Measurements from ENCODE around the gene ZMYM4.

The ZMYM4 gene

GRCh38 chr1:35454176-35454575, 185.7 kb downstream of the ZMYM4 start:
- WGBS = 100% methylated on average over 1 of the region's 4 CpGs
- Histone ChIP-seq H2BK5ac (ENCODE audit: low read depth, low read length, poor library complexity, severe bottlenecking) (no peak overlapping the region), H3K36me3 (ENCODE audit: control insufficient read depth in 1 of 2, insufficient read depth in 2 of 2, low read depth in 1 of 2, low read length in 2 of 2) (peaks cover 17 to 37% of the 10 kb centered on the region in 2 experiments), H4K91ac (ENCODE audit: low read length) (no peak overlapping the region), H3K23ac (ENCODE audit: low read length in 2 of 2) (no peak overlapping the region), H3K9ac (ENCODE audit: low read length) (peak overlapping the region; percentile 72), H3K4me2 (ENCODE audit: low read length, poor library complexity, severe bottlenecking) (no peak overlapping the region), H3K18ac (ENCODE audit: low read depth in 1 of 2, low read length in 2 of 2) (no peak overlapping the region), H2BK12ac (ENCODE audit: low read length in 2 of 2) (peak overlapping the region in 1 of 2 experiments; percentile 72), H2BK15ac (ENCODE audit: low read depth, poor library complexity, severe bottlenecking) (no peak overlapping the region), H3K27ac (ENCODE audit: low read length, poor library complexity, severe bottlenecking) (no peak overlapping the region), H4K8ac (ENCODE audit: low read length) (no peak overlapping the region), H3K4me3 (ENCODE audit: insufficient read depth in 1 of 2, low read depth in 1 of 2, low read length in 2 of 2) (no peak overlapping the region), H3K27me3 (ENCODE audit: control insufficient read depth in 1 of 2, insufficient read depth in 1 of 2, low read length in 2 of 2) (no peaks in the 10 kb centered on the region), H3K4ac (ENCODE audit: low read depth in 1 of 2, low read length in 2 of 2) (no peak overlapping the region), H3K9me3 (ENCODE audit: control insufficient read depth, low read length) (no peaks in the 10 kb centered on the region), H2AFZ (ENCODE audit: low read depth, low read length) (no peak overlapping the region), H2AK5ac (ENCODE audit: low read length, severe bottlenecking) (no peak overlapping the region), H3K79me1 (replicated peaks; ENCODE audit: low read length, poor library complexity, severe bottlenecking) (peaks cover 8% of the 10 kb centered on the region), H3K4me1 (ENCODE audit: control insufficient read depth, insufficient read depth, low read depth, low read length) (no peaks in the 10 kb centered on the region), H2BK120ac (ENCODE audit: low read depth, low read length) (no peak overlapping the region), H3K14ac (ENCODE audit: low read length in 2 of 2) (no peak overlapping the region)
- DNase-seq = no peak

DNA sequence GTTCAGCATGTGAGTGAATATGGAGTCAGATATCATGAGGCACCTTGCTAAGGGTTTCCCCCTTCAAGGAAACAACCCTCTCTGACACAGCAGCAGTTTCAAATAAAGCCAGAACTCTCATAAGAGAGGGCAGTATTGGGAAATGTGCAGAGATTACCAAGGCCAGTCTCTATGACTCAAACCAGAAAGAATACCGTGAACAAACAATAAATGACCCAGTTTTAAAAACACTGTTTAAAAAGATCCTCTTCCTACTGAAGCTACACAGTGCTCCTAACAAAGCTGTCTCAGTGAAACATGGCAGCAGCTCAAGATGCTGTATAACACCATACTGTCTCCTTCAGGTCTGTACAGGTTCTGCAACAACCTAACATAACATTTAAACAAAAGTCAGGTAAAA, 186.1 kb downstream of the ZMYM4 start:
- Histone ChIP-seq H4K8ac (ENCODE audit: low read length) (no peak overlapping the region), H3K4ac (ENCODE audit: low read depth in 1 of 2, low read length in 2 of 2) (no peak overlapping the region), H3K4me3 (ENCODE audit: insufficient read depth in 1 of 2, low read depth in 1 of 2, low read length in 2 of 2) (no peak overlapping the region), H3K4me1 (ENCODE audit: control insufficient read depth, insufficient read depth, low read depth, low read length) (no peaks in the 10 kb centered on the region), H3K27ac (ENCODE audit: low read length, poor library complexity, severe bottlenecking) (no peak overlapping the region), H3K4me2 (ENCODE audit: low read length, poor library complexity, severe bottlenecking) (no peak overlapping the region), H2BK5ac (ENCODE audit: low read depth, low read length, poor library complexity, severe bottlenecking) (no peak overlapping the region), H2BK120ac (ENCODE audit: low read depth, low read length) (no peak overlapping the region), H2BK12ac (ENCODE audit: low read length in 2 of 2) (no peak overlapping the region), H2BK15ac (ENCODE audit: low read depth, poor library complexity, severe bottlenecking) (no peak overlapping the region), H4K91ac (ENCODE audit: low read length) (no peak overlapping the region), H3K27me3 (ENCODE audit: control insufficient read depth in 1 of 2, insufficient read depth in 1 of 2, low read length in 2 of 2) (no peaks in the 10 kb centered on the region), H3K36me3 (ENCODE audit: control insufficient read depth in 1 of 2, insufficient read depth in 2 of 2, low read depth in 1 of 2, low read length in 2 of 2) (peaks cover 13 to 38% of the 10 kb centered on the region in 2 experiments), H2AK5ac (ENCODE audit: low read length, severe bottlenecking) (no peak overlapping the region), H2AFZ (ENCODE audit: low read depth, low read length) (no peak overlapping the region), H3K9me3 (ENCODE audit: control insufficient read depth, low read length) (no peaks in the 10 kb centered on the region), H3K18ac (ENCODE audit: low read depth in 1 of 2, low read length in 2 of 2) (no peak overlapping the region), H3K79me1 (replicated peaks; ENCODE audit: low read length, poor library complexity, severe bottlenecking) (peaks cover 8% of the 10 kb centered on the region), H3K9ac (ENCODE audit: low read length) (peak overlapping the region; percentile 72), H3K14ac (ENCODE audit: low read length in 2 of 2) (no peak overlapping the region), H3K23ac (ENCODE audit: low read length in 2 of 2) (no peak overlapping the region)
- peak; percentile 85 for DNase-seq
- 68% methylated on average over 1 of the region's 1 CpG for WGBS

DNA sequence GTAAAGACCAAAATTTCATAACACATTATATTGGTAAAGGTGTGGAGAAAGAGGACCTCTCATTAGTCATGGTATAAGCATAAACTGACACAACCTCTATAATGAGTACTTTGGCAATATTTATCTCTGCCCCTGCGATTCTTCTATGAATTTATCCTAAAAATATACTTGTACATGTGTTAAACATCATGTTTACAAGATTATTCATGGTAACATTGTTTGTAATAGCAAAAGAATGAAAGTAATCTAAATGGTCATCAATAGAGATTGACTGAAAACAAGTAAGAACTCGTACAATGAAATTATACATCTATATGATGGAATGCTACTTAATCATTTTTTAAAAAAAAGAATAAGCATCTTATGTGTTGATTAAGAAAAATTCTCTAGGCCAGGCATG, 192.3 kb downstream of the ZMYM4 start:
- H4K91ac ChIP-seq (ENCODE audit: low read length) = no peak overlapping the region
- H3K18ac ChIP-seq (ENCODE audit: low read depth in 1 of 2, low read length in 2 of 2) = no peak overlapping the region
- H3K9ac ChIP-seq (ENCODE audit: low read length) = no peak overlapping the region
- H2BK12ac ChIP-seq (ENCODE audit: low read length in 2 of 2) = no peak overlapping the region
- H3K4ac ChIP-seq (ENCODE audit: low read depth in 1 of 2, low read length in 2 of 2) = no peak overlapping the region
- H3K79me1 ChIP-seq (replicated peaks; ENCODE audit: low read length, poor library complexity, severe bottlenecking) = peaks cover 6% of the 10 kb centered on the region
- H2AFZ ChIP-seq (ENCODE audit: low read depth, low read length) = no peak overlapping the region
- H3K14ac ChIP-seq (ENCODE audit: low read length in 2 of 2) = no peak overlapping the region
- H3K36me3 ChIP-seq (ENCODE audit: control insufficient read depth in 1 of 2, insufficient read depth in 2 of 2, low read depth in 1 of 2, low read length in 2 of 2) = peaks cover 20 to 63% of the 10 kb centered on the region in 2 experiments
- no peak overlapping the region for H3K4me3 ChIP-seq (ENCODE audit: insufficient read depth in 1 of 2, low read depth in 1 of 2, low read length in 2 of 2)
- no peak for DNase-seq
- no peak overlapping the region for H4K8ac ChIP-seq (ENCODE audit: low read length)
- no peak overlapping the region for H2BK5ac ChIP-seq (ENCODE audit: low read depth, low read length, poor library complexity, severe bottlenecking)
- H3K9me3 ChIP-seq (ENCODE audit: control insufficient read depth, low read length) = no peaks in the 10 kb centered on the region
- no peak overlapping the region for H2BK15ac ChIP-seq (ENCODE audit: low read depth, poor library complexity, severe bottlenecking)
- H3K4me2 ChIP-seq (ENCODE audit: low read length, poor library complexity, severe bottlenecking) = no peak overlapping the region
- no peak overlapping the region for H3K27ac ChIP-seq (ENCODE audit: low read length, poor library complexity, severe bottlenecking)
- no peak overlapping the region for H2BK120ac ChIP-seq (ENCODE audit: low read depth, low read length)
- no peaks in the 10 kb centered on the region for H3K27me3 ChIP-seq (ENCODE audit: control insufficient read depth in 1 of 2, insufficient read depth in 1 of 2, low read length in 2 of 2)
- WGBS = no CpG with 5 or more reads among the region's 2 CpGs
- H2AK5ac ChIP-seq (ENCODE audit: low read length, severe bottlenecking) = no peak overlapping the region
- H3K4me1 ChIP-seq (ENCODE audit: control insufficient read depth, insufficient read depth, low read depth, low read length) = no peaks in the 10 kb centered on the region
- no peak overlapping the region for H3K23ac ChIP-seq (ENCODE audit: low read length in 2 of 2)

DNA sequence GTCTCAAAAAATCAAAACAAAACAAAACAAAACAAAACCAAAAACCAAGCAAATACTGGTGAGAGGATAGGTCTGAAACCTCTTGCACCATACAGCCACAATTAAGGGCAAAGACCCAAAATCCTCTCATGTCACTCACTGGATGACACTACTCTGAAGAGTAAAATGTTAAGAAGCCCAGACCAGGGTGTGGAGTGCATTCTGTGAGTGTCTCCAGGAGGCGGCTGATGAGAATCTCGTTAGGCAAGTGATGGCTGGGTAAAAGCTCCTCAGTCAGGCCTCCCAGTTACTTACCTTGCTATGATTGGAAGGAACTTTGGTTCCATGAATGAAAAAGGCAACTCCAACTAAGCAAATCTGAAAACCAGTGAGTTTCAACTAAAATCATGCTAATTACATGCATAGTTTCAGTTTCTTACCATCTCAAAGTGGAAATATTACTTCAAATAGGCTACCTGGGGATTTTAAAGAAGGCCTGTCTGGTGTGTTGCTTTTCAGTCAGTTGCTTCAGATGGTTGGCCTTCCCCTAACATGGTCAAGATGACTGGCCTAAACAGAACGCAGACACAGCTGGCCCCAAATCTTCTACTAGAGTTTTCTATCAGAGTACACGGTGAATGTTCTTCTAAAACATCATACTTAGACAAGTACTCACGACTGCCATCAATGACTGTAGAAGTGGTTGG, 193.6 kb downstream of the ZMYM4 start:
- H3K9ac ChIP-seq (ENCODE audit: low read length) = no peak overlapping the region
- peaks cover 5% of the 10 kb centered on the region for H3K79me1 ChIP-seq (replicated peaks; ENCODE audit: low read length, poor library complexity, severe bottlenecking)
- peaks cover 20 to 69% of the 10 kb centered on the region in 2 experiments for H3K36me3 ChIP-seq (ENCODE audit: control insufficient read depth in 1 of 2, insufficient read depth in 2 of 2, low read depth in 1 of 2, low read length in 2 of 2)
- no peak overlapping the region for H3K23ac ChIP-seq (ENCODE audit: low read length in 2 of 2)
- 100% methylated on average over 4 of the region's 5 CpGs for WGBS
- H3K4ac ChIP-seq (ENCODE audit: low read depth in 1 of 2, low read length in 2 of 2) = no peak overlapping the region
- no peaks in the 10 kb centered on the region for H3K4me1 ChIP-seq (ENCODE audit: control insufficient read depth, insufficient read depth, low read depth, low read length)
- no peak overlapping the region for H4K91ac ChIP-seq (ENCODE audit: low read length)
- no peak for DNase-seq
- no peak overlapping the region for H4K8ac ChIP-seq (ENCODE audit: low read length)
- no peak overlapping the region for H2BK12ac ChIP-seq (ENCODE audit: low read length in 2 of 2)
- H3K9me3 ChIP-seq (ENCODE audit: control insufficient read depth, low read length) = no peaks in the 10 kb centered on the region
- H3K27ac ChIP-seq (ENCODE audit: low read length, poor library complexity, severe bottlenecking) = no peak overlapping the region
- H3K27me3 ChIP-seq (ENCODE audit: control insufficient read depth in 1 of 2, insufficient read depth in 1 of 2, low read length in 2 of 2) = no peaks in the 10 kb centered on the region
- no peak overlapping the region for H2AK5ac ChIP-seq (ENCODE audit: low read length, severe bottlenecking)
- no peak overlapping the region for H2BK120ac ChIP-seq (ENCODE audit: low read depth, low read length)
- no peak overlapping the region for H3K4me3 ChIP-seq (ENCODE audit: insufficient read depth in 1 of 2, low read depth in 1 of 2, low read length in 2 of 2)
- no peak overlapping the region for H2AFZ ChIP-seq (ENCODE audit: low read depth, low read length)
- H3K4me2 ChIP-seq (ENCODE audit: low read length, poor library complexity, severe bottlenecking) = no peak overlapping the region
- H2BK15ac ChIP-seq (ENCODE audit: low read depth, poor library complexity, severe bottlenecking) = no peak overlapping the region
- no peak overlapping the region for H3K18ac ChIP-seq (ENCODE audit: low read depth in 1 of 2, low read length in 2 of 2)
- no peak overlapping the region for H3K14ac ChIP-seq (ENCODE audit: low read length in 2 of 2)
- H2BK5ac ChIP-seq (ENCODE audit: low read depth, low read length, poor library complexity, severe bottlenecking) = no peak overlapping the region
